ENCODE data around the gene CEBPG.

DNA sequence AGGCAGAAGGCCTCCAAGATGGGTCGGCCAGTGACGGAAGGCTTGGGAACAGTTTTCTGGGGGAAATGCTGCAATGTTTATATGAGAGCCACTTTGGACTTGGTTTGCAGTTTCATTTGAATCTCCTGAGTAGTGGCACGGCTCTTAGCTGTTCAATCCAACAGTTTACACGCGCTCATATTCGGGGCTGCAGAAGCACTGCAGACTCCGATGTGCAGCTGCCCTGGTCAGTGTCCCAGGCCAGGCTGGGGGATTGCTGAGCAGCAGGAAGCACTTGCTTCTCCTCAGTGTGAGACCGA, 31.7 kb downstream of the CEBPG start:
- TF ChIP-seq CTCF (conservative IDR thresholded peaks at IDR 0.05 in 1 of 2, IDR thresholded peaks at IDR 0.05 in 1 of 2; ENCODE audit: low read depth in 1 of 2, low read length in 2 of 2) (no peak), EZH2 (IDR thresholded peaks at IDR 0.05; ENCODE audit: low read length, missing control alignments) (no peak)

Data from fibroblast of lung (primary cell).